Motor neuron (in vitro differentiated cells): ENCODE measurements around the gene DCDC1. TPM values are rescaled to one million over a fixed set of nuclear protein-coding genes. Genes with fewer than 3 reads are reported as not detected.
A peak's percentile ranks its signal among the peaks of the same experiment; 100 is the strongest.

Experiments
- ATAC-seq, 8 experiments: fragments of 200-7000 bp; cut with Tn5 transposase; replicated peaks in 6 of 8; 2 replicates each; pipeline ENCODE4 v1.8.0; 2021; ENCODE audit warnings: mild to moderate bottlenecking in 8 of 8, moderate library complexity in 8 of 8
- H3K27ac ChIP-seq, 2 donors: fragments of 250-450 bp; sonication (Bioruptor Pico); 2 replicates each; pipeline ENCODE4 v1.9.0; 2021; ENCODE audit warnings: antibody characterized with exemption in 2 of 2, mild to moderate bottlenecking in 2 of 2, moderate library complexity in 1 of 2
- H3K4me1 ChIP-seq, 2 donors: fragments of 250-450 bp; sonication (Bioruptor Pico); replicated peaks in 1 of 2; 2 replicates each; pipeline ENCODE4 v1.6.1; 2021; ENCODE audit warnings: antibody characterized with exemption in 2 of 2, mild to moderate bottlenecking in 2 of 2, moderate library complexity in 1 of 2
- H3K4me3 ChIP-seq, 5 donors: fragments of 250-450 bp; sonication (Bioruptor Pico); 2 replicates each; pipeline ENCODE4 v1.9.0; 2021; ENCODE audit warnings: antibody characterized with exemption in 5 of 5, mild to moderate bottlenecking in 5 of 5, moderate library complexity in 4 of 5
- WGBS, 10 experiments: fragments of 450-650 bp; shearing (Covaris generic); methylation state at CpG; one replicate each; pipeline ENCODE4 v1.0.0; 2022; 5-methylcytosine and 5-hydroxymethylcytosine counted together
- in situ Hi-C, 9 experiments: fragments of 400-800 bp; cut with MboI; loops; one replicate each; pipeline ENCODE4 v1.15.0; 2021; ENCODE audit warnings: low sequenced_read_pairs in 9 of 9, low pct_unique_long_range_greater_than_20kb in 2 of 9; ENCODE audit not compliant: unreplicated experiment in 9 of 9
- total RNA-seq, 8 experiments: library from RNA; unstranded; fragments of 300-600 nt; gene quantifications; 2 replicates each; pipeline versions ENCODE4 v1.2.3 to v1.2.4, GENCODE V29; 2022

Gene DCDC1
- 10 to 100 TPM in 1 of 8 experiments, 1 to 10 TPM in 6, under 1 TPM in 1; 0.25 to 14.6 (median 1.9) TPM for total RNA-seq

DNA sequence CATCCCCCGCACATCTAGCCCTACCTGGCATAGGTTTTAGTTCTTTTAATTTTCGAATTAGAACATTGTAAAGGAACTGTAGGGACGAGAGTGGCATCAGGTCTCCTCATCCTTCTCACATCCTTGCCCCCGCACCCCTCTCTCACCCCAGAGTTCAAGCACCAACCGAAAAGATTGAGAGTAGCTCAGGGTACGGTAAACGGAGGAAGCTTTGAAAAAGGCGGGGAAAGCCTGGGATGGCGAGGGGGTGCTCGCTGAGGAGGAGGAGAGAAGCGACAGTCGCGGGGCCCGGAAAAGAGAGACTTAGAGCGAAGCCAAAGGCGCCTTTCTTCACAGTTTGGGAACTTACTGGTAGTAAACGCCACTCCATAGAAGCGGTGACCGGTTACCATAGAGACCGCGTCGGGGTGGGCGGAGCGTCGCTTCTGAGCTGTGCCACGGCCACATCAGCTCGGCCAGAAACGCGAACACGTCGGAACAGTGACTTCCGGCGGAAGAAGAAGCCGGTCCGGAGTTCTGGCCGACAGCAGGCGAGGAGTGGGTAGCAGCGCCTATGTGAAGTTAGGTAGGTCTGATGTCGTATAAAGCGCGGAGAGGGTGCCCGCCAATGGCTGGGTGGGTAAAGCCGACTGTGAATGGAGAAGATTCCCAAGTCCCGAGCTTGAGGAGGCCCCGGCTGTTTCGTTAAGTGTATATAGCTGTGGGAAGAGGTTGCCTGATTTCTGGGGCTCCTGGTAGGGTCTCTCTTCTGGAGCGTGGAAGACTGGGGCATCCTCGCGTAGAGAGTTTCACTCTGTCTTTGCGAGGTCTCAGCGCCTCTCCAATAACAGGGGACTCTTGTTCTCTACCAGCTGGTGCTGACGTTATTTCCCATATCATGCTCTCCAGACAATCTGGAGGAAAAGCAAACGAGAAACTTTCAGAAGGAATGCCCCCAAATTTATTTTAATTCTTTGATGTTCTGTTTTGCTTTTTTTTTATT lies at the start of gene DCDC1, which contains the start of gene DNAJC24:
Gene DCDC1 (minus strand): TSS at position 392 of the 982 bp plus-strand sequence. CDS start 41,459 bp downstream, outside the sequence.
Gene DNAJC24 (plus strand): TSS at position 513 of the 982 bp plus-strand sequence. CDS start 889 bp downstream, outside the sequence.
- in situ Hi-C loops, result no loop called here
- peak within 1 kb of the TSS; percentile 73 to 84 for H3K27ac ChIP-seq
- peak; percentile 97 to 99 (median 98) for ATAC-seq
- 0 to 5% (median 0%) methylated on average over 2 to 41 of the region's 53 CpGs; no CpG with 5 or more reads in 1 of the 10 experiments for WGBS, 10 experiments
- peaks cover 0 to 9% of the 10 kb centered on the region in 2 donors for H3K4me1 ChIP-seq
- peak within 1 kb of the TSS; percentile 61 to 82 (median 76) for H3K4me3 ChIP-seq

- Histone ChIP-seq H3K4me1 (peaks cover 5 to 6% of the 10 kb centered on the region in 2 donors), H3K27ac (no peak overlapping the region), H3K4me3 (no peak overlapping the region)
- in situ Hi-C loops, result no loop called here
- 71 to 100% (median 89%) methylated on average over 1 to 3 of the region's 3 CpGs; no CpG with 5 or more reads in 1 of the 10 experiments for WGBS, 10 experiments
- ATAC-seq, result no peak
These were observed 49.6 kb upstream of the DCDC1 start for GRCh38 chr11:31419138-31419537.

- Histone ChIP-seq H3K27ac (no peak overlapping the region), H3K4me1 (peaks cover 5 to 6% of the 10 kb centered on the region in 2 donors), H3K4me3 (no peak overlapping the region)
- in situ Hi-C loops, result no loop called here
- WGBS, 10 experiments, result 40 to 100% (median 82%) methylated on average over 1 to 2 of the region's 2 CpGs
- no peak for ATAC-seq
These were observed 48.3 kb upstream of the DCDC1 start for GRCh38 chr11:31417816-31418215.

- Histone ChIP-seq H3K4me1 (peaks cover 5 to 6% of the 10 kb centered on the region in 2 donors), H3K4me3 (no peak overlapping the region), H3K27ac (no peak overlapping the region)
- WGBS, 10 experiments, result 11 to 100% (median 88%) methylated on average over 1 of the region's 1 CpG; no CpG with 5 or more reads in 3 of the 10 experiments
- no peak for ATAC-seq
- in situ Hi-C loops, result no loop called here
These were observed 47.8 kb upstream of the DCDC1 start for GRCh38 chr11:31417357-31417756.

- H3K4me1 ChIP-seq, result peaks cover 0 to 6% of the 10 kb centered on the region in 2 donors
- H3K4me3 ChIP-seq, result no peak overlapping the region
- in situ Hi-C loops, result no loop called here
- H3K27ac ChIP-seq, result no peak overlapping the region
- no peak for ATAC-seq
- WGBS, 10 experiments, result 71 to 100% (median 79%) methylated on average over 2 to 4 of the region's 4 CpGs; no CpG with 5 or more reads in 4 of the 10 experiments
These were observed 45.9 kb upstream of the DCDC1 start for GRCh38 chr11:31415435-31415834.

GRCh38 chr11:31414338-31414737 lies 44.8 kb upstream of the DCDC1 start:
- Histone ChIP-seq H3K27ac (no peak overlapping the region), H3K4me1 (peaks cover 0 to 6% of the 10 kb centered on the region in 2 donors), H3K4me3 (no peak overlapping the region)
- WGBS, 10 experiments, result 64 to 100% (median 93%) methylated on average over 1 to 3 of the region's 3 CpGs; no CpG with 5 or more reads in 1 of the 10 experiments
- ATAC-seq, result no peak
- in situ Hi-C loops, result no loop called here

GRCh38 chr11:31412946-31413345 lies 43.4 kb upstream of the DCDC1 start:
- no peak overlapping the region for H3K4me3 ChIP-seq
- H3K27ac ChIP-seq, result no peak overlapping the region
- in situ Hi-C loops, result no loop called here
- 71 to 100% (median 98%) methylated on average over 2 of the region's 2 CpGs; no CpG with 5 or more reads in 2 of the 10 experiments for WGBS, 10 experiments
- peaks cover 0 to 6% of the 10 kb centered on the region in 2 donors for H3K4me1 ChIP-seq
- no peak for ATAC-seq

- in situ Hi-C loops, result no loop called here
- no peaks in the 10 kb centered on the region for H3K4me1 ChIP-seq
- no peak for ATAC-seq
- WGBS, 10 experiments, result 81 to 100% (median 100%) methylated on average over 1 to 2 of the region's 2 CpGs; no CpG with 5 or more reads in 3 of the 10 experiments
- no peak overlapping the region for H3K4me3 ChIP-seq
- H3K27ac ChIP-seq, result no peak overlapping the region
These were observed 38.7 kb upstream of the DCDC1 start for GRCh38 chr11:31408201-31408600.

DNA sequence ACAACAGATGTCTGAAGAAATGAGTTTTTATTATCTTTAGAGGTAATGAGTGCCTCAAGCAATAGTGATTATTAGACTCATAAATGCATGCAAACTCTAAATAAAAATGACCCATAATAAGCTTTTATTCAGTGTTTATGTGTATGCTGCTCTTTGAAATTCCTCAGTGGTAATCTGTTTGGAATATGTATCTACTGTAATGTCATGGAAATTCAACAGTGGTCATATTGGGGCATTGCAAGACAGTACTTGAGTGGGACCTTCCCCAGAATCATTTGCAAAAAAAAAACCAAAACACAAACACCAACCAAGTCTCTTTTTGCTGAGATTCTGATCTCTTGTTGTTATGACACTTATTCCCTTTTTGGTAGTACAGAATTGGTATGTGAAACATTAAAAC lies 35.1 kb upstream of the DCDC1 start:
- in situ Hi-C loops, result no loop called here
- Histone ChIP-seq H3K4me1 (peaks cover 0 to 3% of the 10 kb centered on the region in 2 donors), H3K27ac (no peak overlapping the region), H3K4me3 (no peak overlapping the region)
- peak in 3 of 8 experiments; percentile 52 to 94 (median 75) for ATAC-seq

- in situ Hi-C loops, result loop anchor here in 2 of 9 experiments (10.0 to 25.0 kb wide), 2 partner anchors 465 to 777 kb away; no protein-coding TSS in a partner anchor
- H3K4me1 ChIP-seq, result peaks cover 0 to 3% of the 10 kb centered on the region in 2 donors
- H3K4me3 ChIP-seq, result no peak overlapping the region
- WGBS, 10 experiments, result 0 to 70% (median 38%) methylated on average over 2 to 5 of the region's 5 CpGs
- peak in 1 of 8 experiments; percentile 24 for ATAC-seq
- no peak overlapping the region for H3K27ac ChIP-seq
These were observed 27.8 kb upstream of the DCDC1 start for GRCh38 chr11:31397239-31397834.

DNA sequence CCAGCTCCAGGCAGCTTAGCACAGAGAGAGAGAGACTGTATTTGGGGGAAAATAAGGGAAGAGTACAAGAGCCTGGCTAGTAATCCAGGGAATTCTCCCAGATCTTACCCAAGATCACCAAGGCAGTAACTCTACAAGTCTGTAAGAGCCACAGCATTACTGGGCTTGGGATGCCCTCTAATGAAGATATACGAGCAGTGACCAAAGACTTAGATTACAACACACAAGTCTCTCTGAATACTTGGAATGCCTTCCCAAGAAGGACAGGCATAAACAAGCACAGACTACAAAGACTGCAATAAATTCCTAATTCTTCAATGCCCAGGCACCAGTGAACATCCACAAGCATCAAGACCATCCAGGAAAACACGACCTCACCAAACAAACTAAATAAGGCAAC lies 17.8 kb upstream of the DCDC1 start:
- peak in 2 of 8 experiments; percentile 41 to 47 for ATAC-seq
- Histone ChIP-seq H3K27ac (no peak overlapping the region), H3K4me1 (no peaks in the 10 kb centered on the region), H3K4me3 (no peak overlapping the region)
- in situ Hi-C loops, result loop anchor here in 1 of 9 experiments (25.0 kb wide), 1 partner anchor 475 kb away; no protein-coding TSS in a partner anchor
- WGBS, 10 experiments, result 73 to 100% (median 89%) methylated on average over 1 to 2 of the region's 2 CpGs; no CpG with 5 or more reads in 2 of the 10 experiments

DNA sequence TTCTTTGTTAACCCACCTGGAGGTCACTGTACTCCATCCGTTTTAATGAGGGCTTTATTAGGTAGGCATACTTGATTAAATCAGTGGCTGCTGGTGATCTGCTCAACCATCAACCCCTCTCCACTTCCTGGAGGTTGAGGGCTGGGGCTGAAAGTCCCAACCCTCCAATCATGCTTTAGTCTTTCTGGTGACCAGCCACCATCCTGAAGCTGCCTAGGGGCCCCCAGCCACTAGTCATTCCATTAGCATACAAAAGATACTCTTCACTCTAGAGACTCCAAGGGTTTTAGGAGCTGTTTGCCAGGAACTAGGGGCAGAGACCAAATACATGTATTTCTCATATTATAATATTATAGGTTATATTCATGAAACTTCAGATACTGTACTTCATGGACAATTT lies 13.6 kb upstream of the DCDC1 start:
- Histone ChIP-seq H3K27ac (no peak overlapping the region), H3K4me1 (no peaks in the 10 kb centered on the region), H3K4me3 (no peak overlapping the region)
- WGBS, 10 experiments, result 40 to 100% (median 100%) methylated on average over 1 of the region's 1 CpG; no CpG with 5 or more reads in 7 of the 10 experiments
- in situ Hi-C loops, result loop anchor here in 1 of 9 experiments (25.0 kb wide), 1 partner anchor 479 kb away; no protein-coding TSS in a partner anchor
- ATAC-seq, result no peak
